Epithelial cell of esophagus (primary cell): ENCODE measurements around the gene LGALS16.

Experiments
- DNase-seq: peaks from one replicate; pipeline ENCODE4 v3.0.0; 2010; ENCODE audit warnings: low read depth
- H3K4me3 ChIP-seq: 2 replicates; pipeline ENCODE4 v1.5.1; 2011; ENCODE audit warnings: mild to moderate bottlenecking, low read length, control low read depth
- TF ChIP-seq, protein P1 (sequence below): IDR thresholded peaks from 2 replicates; pipeline ENCODE4 v1.5.1; 2011; ENCODE audit warnings: low read depth, mild to moderate bottlenecking, low read length, control low read depth, inconsistent platforms; ENCODE audit not compliant: insufficient read depth; ENCODE audit errors: missing control alignments

The LGALS16 gene

DNA sequence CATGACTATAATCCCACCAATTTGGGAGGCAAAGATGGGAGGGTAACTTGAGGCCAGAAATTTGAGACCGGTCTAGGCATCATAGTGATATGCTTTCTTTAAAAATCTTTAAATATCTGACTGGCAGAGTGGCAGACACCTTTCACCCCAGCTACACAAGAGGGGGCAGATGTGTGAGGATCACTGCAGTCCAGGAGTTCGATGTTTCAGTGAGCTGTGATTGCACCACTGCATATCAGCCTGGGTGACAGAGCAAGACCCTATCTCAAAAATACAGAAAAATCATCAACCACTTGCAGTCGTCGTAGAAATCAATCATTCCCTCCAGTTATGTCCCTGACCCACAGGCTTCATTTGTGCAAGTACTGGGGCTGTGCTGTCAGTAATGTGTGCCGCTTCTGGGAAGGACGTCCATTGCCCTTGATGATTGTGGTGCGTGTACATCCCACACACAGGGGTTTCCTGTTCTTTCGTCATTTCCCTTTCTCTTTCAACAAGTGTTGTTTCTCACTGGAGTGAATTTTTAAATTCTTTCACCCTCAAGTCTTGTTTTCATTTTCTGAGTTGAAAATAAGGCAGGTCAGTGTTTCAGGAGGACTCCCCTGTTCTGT, 50.0 kb downstream of the LGALS16 start:
- DNase-seq: no peak
- TF ChIP-seq, protein P1, sequence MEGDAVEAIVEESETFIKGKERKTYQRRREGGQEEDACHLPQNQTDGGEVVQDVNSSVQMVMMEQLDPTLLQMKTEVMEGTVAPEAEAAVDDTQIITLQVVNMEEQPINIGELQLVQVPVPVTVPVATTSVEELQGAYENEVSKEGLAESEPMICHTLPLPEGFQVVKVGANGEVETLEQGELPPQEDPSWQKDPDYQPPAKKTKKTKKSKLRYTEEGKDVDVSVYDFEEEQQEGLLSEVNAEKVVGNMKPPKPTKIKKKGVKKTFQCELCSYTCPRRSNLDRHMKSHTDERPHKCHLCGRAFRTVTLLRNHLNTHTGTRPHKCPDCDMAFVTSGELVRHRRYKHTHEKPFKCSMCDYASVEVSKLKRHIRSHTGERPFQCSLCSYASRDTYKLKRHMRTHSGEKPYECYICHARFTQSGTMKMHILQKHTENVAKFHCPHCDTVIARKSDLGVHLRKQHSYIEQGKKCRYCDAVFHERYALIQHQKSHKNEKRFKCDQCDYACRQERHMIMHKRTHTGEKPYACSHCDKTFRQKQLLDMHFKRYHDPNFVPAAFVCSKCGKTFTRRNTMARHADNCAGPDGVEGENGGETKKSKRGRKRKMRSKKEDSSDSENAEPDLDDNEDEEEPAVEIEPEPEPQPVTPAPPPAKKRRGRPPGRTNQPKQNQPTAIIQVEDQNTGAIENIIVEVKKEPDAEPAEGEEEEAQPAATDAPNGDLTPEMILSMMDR: no peak
- H3K4me3 ChIP-seq: no peak overlapping the region

DNA sequence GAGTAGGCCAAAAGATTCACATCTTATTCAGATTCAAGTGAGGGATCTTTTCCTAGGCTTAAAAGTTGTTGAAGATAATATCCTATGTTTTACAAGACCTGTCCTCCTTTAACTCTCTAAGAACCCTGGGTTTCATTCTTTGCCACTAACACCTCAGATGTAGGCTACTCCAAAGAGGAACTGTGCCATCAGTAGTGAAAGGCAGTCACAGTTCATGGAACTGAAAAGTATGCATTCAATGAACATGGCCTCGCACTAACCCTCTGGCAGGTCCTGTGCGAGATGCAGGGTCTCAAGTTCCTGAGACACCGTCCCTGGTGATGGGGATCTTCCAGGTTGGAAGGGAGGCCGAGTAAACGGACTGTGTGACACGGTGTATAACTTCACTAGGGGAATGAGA, 52.9 kb downstream of the LGALS16 start:
- TF ChIP-seq, protein P1: no peak
- DNase-seq: no peak
- H3K4me3 ChIP-seq: no peak overlapping the region

DNA sequence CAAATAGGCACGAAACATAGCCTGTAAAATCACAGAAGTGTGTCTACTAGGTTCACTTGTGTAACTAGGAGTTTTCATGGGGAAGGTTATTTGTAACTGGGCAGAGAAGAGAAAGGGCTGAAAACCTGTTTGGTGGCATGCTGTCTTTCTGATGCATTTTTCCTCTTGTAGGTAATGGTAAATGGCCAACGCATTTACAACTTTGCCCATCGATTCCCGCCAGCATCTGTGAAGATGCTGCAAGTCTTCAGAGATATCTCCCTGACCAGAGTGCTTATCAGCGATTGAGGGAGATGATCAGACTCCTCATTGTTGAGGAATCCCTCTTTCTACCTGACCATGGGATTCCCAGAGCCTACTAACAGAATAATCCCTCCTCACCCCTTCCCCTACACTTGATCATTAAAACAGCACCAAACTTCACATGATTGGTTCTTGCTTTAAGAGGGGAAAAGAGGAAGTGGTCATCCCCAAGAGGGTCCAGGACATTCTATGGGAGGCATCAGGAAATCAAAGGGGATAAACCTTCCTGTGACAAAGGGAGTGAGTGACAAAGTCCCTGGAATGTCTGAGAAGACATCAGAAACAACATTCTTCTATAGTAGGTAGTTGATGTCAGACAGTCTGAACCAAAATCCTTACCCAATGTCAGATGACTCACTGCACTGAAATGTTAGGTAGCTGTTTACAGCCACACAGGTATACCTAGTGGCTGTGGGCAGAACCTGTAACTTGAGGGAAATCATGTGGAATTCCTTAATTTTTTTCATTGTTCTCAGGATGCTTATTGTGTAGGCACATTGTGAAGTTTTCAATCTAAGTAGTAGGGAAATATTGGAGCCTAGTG, 53.5 kb downstream of the LGALS16 start:
- DNase-seq: peak; percentile 54
- H3K4me3 ChIP-seq: no peak overlapping the region
- TF ChIP-seq, protein P1: no peak
